Vagina (tissue), 2 donors: Measurements from ENCODE around the gene SVOP. TPM values are rescaled to one million over a fixed set of nuclear protein-coding genes. Genes with fewer than 3 reads are reported as not detected.
A peak's percentile ranks its signal among the peaks of the same experiment; 100 is the strongest.

Experiments
- DNase-seq, 2 donors: peaks; one replicate each; pipeline ENCODE4 v3.0.0-alpha.2; 2017; ENCODE audit errors: extremely low spot score in 2 of 2
- H3K27ac ChIP-seq: fragments of 200-600 bp; sonication (generic); one replicate; pipeline ENCODE4 v1.5.1; 2019
- H3K27me3 ChIP-seq: fragments of 200-600 bp; sonication (generic); one replicate; pipeline ENCODE4 v1.5.1; 2019
- H3K36me3 ChIP-seq, 2 donors: fragments of 200-600 bp; sonication (generic); one replicate each; pipeline ENCODE4 v1.5.1; 2017 to 2019
- H3K4me1 ChIP-seq: fragments of 200-600 bp; sonication (generic); one replicate; pipeline ENCODE4 v1.5.1; 2019
- H3K4me3 ChIP-seq, 2 donors: fragments of 200-600 bp; sonication (generic); 1 replicate in 1 of 2; 2 replicates in 1 of 2; pipeline ENCODE4 v1.5.1; 2016 to 2019
- H3K9me3 ChIP-seq: fragments of 200-600 bp; sonication (generic); one replicate; pipeline ENCODE4 v1.5.1; 2019
- POLR2A ChIP-seq, 2 donors: fragments of 450-650 bp; IDR thresholded peaks; one replicate each; pipeline ENCODE4 v1.6.1; 2017; ENCODE audit warnings: antibody characterized with exemption in 2 of 2, mild to moderate bottlenecking in 2 of 2, moderate library complexity in 2 of 2
- POLR2AphosphoS5 ChIP-seq, 2 donors: sonication (generic); formaldehyde crosslinking; IDR thresholded peaks; one replicate each; pipeline ENCODE4 v1.9.0; 2017; ENCODE audit warnings: antibody characterized with exemption in 2 of 2, mild to moderate bottlenecking in 2 of 2, low read depth in 1 of 2; ENCODE audit not compliant: insufficient read depth in 1 of 2
- intact Hi-C: fragments of 100-400 bp; cut with DNase I; formaldehyde crosslinking; loops from one replicate; pipeline ENCODE4 v1.15.1; 2023
- total RNA-seq: library from RNA; depleted of rRNA; stranded (reverse); fragments of >200 nt; gene quantifications from one replicate; pipeline ENCODE4 v1.2.3, GENCODE V29; 2016
- TF ChIP-seq, protein P1 (sequence below), 3 experiments: fragments of 450-650 bp in 2 of 3; fragments of 200-600 bp in 1 of 3; sonication (generic) in 1 of 3; IDR thresholded peaks; one replicate each; pipeline ENCODE4 v1.5.1; 2017 to 2019; ENCODE audit warnings: antibody characterized with exemption in 3 of 3, mild to moderate bottlenecking in 2 of 3, moderate library complexity in 2 of 3

Gene SVOP, protein sequence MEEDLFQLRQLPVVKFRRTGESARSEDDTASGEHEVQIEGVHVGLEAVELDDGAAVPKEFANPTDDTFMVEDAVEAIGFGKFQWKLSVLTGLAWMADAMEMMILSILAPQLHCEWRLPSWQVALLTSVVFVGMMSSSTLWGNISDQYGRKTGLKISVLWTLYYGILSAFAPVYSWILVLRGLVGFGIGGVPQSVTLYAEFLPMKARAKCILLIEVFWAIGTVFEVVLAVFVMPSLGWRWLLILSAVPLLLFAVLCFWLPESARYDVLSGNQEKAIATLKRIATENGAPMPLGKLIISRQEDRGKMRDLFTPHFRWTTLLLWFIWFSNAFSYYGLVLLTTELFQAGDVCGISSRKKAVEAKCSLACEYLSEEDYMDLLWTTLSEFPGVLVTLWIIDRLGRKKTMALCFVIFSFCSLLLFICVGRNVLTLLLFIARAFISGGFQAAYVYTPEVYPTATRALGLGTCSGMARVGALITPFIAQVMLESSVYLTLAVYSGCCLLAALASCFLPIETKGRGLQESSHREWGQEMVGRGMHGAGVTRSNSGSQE
- total RNA-seq: under 0.01 TPM

DNA sequence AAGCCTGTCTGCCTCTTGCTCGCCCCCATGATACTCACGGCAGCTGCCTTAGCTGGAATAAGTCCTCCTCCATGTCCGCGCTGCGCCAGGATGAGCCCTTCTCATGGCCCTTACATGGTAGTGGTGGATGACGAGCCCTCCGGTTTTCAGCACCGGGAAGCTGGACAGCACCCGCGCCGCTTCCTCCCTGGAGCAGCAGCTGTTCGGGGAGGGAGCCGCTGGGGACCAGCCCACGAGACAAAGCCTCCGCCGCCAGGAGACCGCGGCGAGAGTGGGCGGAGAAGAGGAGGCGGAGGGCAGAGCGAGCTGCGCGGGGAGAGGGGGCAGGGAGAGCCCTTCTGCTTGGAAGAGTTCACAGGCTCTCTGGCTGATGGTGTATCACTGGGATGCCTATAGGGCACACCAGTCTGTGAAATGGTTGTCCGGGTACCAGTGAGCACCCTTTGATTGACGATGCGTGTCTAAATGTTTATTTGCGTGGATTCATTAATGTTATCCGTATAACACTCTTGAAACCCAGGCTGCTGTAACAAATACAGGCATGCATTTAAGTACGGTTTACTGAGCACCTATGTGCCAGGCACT lies at the start of gene SVOP:
TSS of gene SVOP (minus strand) at position 273 of the 585 bp plus-strand sequence. CDS start at position 73, 200 bp downstream.
- intact Hi-C loops: no loop called here
- H3K36me3 ChIP-seq: no peaks in the 10 kb centered on the region
- peak; percentile 32 to 74 for DNase-seq
- no peaks in the 10 kb centered on the region for H3K9me3 ChIP-seq
- H3K4me3 ChIP-seq: no peak within 1 kb of the TSS
- peaks cover 5% of the 10 kb centered on the region for H3K4me1 ChIP-seq
- no peaks in the 10 kb centered on the region for H3K27me3 ChIP-seq
- TF ChIP-seq, protein P1, sequence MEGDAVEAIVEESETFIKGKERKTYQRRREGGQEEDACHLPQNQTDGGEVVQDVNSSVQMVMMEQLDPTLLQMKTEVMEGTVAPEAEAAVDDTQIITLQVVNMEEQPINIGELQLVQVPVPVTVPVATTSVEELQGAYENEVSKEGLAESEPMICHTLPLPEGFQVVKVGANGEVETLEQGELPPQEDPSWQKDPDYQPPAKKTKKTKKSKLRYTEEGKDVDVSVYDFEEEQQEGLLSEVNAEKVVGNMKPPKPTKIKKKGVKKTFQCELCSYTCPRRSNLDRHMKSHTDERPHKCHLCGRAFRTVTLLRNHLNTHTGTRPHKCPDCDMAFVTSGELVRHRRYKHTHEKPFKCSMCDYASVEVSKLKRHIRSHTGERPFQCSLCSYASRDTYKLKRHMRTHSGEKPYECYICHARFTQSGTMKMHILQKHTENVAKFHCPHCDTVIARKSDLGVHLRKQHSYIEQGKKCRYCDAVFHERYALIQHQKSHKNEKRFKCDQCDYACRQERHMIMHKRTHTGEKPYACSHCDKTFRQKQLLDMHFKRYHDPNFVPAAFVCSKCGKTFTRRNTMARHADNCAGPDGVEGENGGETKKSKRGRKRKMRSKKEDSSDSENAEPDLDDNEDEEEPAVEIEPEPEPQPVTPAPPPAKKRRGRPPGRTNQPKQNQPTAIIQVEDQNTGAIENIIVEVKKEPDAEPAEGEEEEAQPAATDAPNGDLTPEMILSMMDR (IDR thresholded peaks at IDR 0.05): no peak
- TF ChIP-seq POLR2A (IDR thresholded peaks at IDR 0.05): no peak
- H3K27ac ChIP-seq: no peak within 1 kb of the TSS

DNA sequence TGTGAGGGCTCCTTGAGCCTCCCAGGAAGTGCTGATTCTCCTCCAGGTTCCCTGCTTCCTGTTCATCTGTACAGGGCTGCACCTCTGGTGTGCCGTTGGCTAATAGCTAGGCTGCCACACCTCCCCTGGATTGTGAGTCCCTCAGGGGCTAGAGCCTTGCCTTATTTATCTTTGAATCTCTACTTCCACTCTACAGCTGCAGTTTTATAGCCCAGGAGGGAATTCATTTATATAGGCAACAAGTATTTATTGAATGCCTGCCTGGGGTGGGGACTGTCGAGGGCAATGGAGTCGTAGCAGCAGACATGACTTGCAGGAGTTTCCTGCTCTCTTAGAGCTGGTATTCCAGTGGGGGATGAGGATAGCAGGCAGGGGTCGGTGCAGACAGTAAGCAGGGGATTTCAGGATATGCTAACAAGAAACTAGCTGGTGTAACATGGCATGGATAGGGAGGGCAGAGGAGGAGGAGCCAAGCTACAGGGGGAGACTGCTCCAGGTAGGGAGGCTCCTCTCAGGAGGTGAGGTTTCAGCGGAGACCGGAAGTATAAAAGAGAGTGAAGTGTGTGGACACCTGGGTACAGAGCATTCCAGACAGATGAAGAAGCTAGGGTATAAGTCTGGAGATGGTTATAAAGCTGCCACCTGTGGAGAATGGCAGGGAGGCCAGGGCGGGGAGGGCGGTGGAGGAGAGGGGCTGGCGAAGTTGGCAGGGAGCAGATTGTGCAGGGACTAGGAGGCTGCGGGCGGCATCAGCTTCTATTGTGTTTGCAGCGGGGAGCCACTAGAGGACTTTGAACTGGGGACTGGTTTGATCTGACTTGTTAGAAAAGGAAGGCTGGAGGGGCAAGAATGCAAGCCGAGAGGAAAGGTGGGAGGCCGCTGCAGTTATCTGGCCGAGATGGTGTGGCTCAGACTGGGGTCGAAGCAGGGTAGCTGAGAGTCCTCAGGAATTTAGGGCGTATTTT lies 48.7 kb upstream of the SVOP start:
- intact Hi-C loops: no loop called here
- no peak overlapping the region for H3K27ac ChIP-seq
- H3K27me3 ChIP-seq: no peaks in the 10 kb centered on the region
- peak in 1 of 2 donors; percentile 67 for DNase-seq
- no peak overlapping the region for H3K4me3 ChIP-seq
- H3K4me1 ChIP-seq: no peaks in the 10 kb centered on the region
- H3K9me3 ChIP-seq: no peaks in the 10 kb centered on the region
- TF ChIP-seq POLR2A (IDR thresholded peaks at IDR 0.05) (no peak), POLR2AphosphoS5 (IDR thresholded peaks at IDR 0.05; ENCODE audit: insufficient read depth in 1 of 2, low read depth in 1 of 2) (no peak)
- TF ChIP-seq, protein P1 (IDR thresholded peaks at IDR 0.05): no peak
- peaks cover 2 to 49% of the 10 kb centered on the region in 2 donors for H3K36me3 ChIP-seq

DNA sequence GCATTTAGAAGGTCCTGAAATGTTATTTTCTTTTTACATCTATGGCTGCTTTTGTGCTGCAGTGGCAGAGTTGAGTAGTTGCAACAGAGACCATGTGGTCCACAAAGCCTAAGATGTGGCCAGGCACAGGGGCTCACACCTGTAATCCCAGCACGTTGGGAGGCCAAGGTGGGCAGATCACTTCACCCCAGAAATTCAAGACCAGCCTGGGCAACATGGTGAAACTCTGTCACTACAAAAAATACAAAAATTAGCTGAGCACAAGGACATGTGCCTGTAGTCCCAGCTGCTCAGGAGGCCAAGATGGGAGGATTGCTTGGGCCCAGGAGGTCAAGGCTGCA lies 45.0 kb upstream of the SVOP start:
- intact Hi-C loops: no loop called here
- H3K36me3 ChIP-seq: peaks cover 2 to 33% of the 10 kb centered on the region in 2 donors
- H3K27ac ChIP-seq: no peak overlapping the region

DNA sequence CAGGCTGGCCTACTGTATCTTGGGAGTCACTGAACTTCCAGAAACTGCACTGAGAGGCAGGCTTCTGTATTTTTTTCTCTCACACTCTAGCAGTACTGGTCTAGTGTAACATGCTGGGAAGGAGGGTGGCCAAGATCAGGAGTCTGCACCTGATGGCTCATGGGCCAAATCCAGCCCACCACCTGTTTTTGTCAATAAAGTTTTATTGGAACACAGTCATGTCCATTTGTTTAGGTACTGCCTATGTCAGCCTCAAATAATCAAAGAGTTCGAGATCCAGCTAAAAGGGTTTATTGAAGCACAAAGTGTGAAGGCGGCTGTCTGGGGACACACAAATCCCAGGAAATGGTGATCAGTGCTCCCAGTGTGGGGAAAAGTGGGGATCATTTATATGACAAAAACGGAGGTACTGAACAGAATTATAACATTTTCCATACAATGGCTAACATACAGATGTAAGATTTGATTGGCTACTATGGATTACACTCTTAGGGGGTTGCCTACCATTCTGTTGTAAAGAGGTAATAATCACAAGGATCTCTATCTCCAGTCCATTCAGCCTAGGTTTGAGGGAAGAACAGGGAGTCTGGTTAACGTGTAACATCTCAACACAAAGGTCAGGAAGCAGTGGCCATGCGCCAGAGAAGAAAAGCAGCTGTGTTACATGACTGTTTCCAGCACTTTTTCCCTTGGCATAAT lies 44.4 kb upstream of the SVOP start:
- no peak overlapping the region for H3K4me3 ChIP-seq
- no peaks in the 10 kb centered on the region for H3K4me1 ChIP-seq
- intact Hi-C loops: no loop called here
- H3K36me3 ChIP-seq: peaks cover 2 to 32% of the 10 kb centered on the region in 2 donors
- TF ChIP-seq POLR2AphosphoS5 (IDR thresholded peaks at IDR 0.05; ENCODE audit: insufficient read depth in 1 of 2, low read depth in 1 of 2): no peak
- TF ChIP-seq, protein P1 (IDR thresholded peaks at IDR 0.05): no peak
- TF ChIP-seq POLR2A (IDR thresholded peaks at IDR 0.05): no peak
- no peaks in the 10 kb centered on the region for H3K27me3 ChIP-seq
- H3K27ac ChIP-seq: no peak overlapping the region
- no peak for DNase-seq
- H3K9me3 ChIP-seq: no peaks in the 10 kb centered on the region

More for the DNA sequence above, 45.0 kb upstream of the SVOP start:
- no peaks in the 10 kb centered on the region for H3K9me3 ChIP-seq
- H3K27me3 ChIP-seq: no peaks in the 10 kb centered on the region
- DNase-seq: no peak
- TF ChIP-seq POLR2A (IDR thresholded peaks at IDR 0.05) (no peak), POLR2AphosphoS5 (IDR thresholded peaks at IDR 0.05; ENCODE audit: insufficient read depth in 1 of 2, low read depth in 1 of 2) (no peak)
- TF ChIP-seq, protein P1 (IDR thresholded peaks at IDR 0.05): no peak
- no peaks in the 10 kb centered on the region for H3K4me1 ChIP-seq
- H3K4me3 ChIP-seq: no peak overlapping the region
